ENCODE results near the gene TMEM161A.

TMEM161A gene

GRCh38 chr19:19122902-19123301 lies 15.4 kb downstream of the TMEM161A start:
- H3K36me3 ChIP-seq (ENCODE audit: insufficient read depth, low read length): peaks cover 44% of the 10 kb centered on the region

GRCh38 chr19:19121371-19121770 lies 16.9 kb downstream of the TMEM161A start:
- no peak for DNase-seq
- Histone ChIP-seq H3K79me2 (ENCODE audit: insufficient read depth, low read length) (no peaks in the 10 kb centered on the region), H3K27me3 (ENCODE audit: insufficient read depth, low read length, poor library complexity) (no peaks in the 10 kb centered on the region), H3K36me3 (ENCODE audit: insufficient read depth, low read length) (peaks cover 44% of the 10 kb centered on the region), H3K4me1 (ENCODE audit: insufficient read depth, low read length) (no peaks in the 10 kb centered on the region), H3K27ac (ENCODE audit: low read length) (no peak overlapping the region), H3K9me3 (ENCODE audit: insufficient read depth, low read length, severe bottlenecking) (peaks cover 10% of the 10 kb centered on the region), H2AFZ (ENCODE audit: low read depth, low read length) (no peak overlapping the region), H3K4me3 (ENCODE audit: low read depth in 1 of 2, low read length in 2 of 2) (no peak overlapping the region), H3K4me2 (ENCODE audit: insufficient read depth, low read length) (no peak overlapping the region), H3K9ac (ENCODE audit: low read depth, low read length) (no peak overlapping the region), H4K20me1 (ENCODE audit: insufficient read depth, low read length) (no peaks in the 10 kb centered on the region)
- ATAC-seq (ENCODE audit: insufficient read depth, low read depth): no peak
- TF ChIP-seq CTCF (IDR thresholded peaks at IDR 0.05; ENCODE audit: borderline replicate concordance, extremely low read depth, low read length, poor library complexity, severe bottlenecking) (no peak), EZH2 (IDR thresholded peaks at IDR 0.05; ENCODE audit: borderline replicate concordance, low read depth, low read length, severe bottlenecking) (no peak)

More at GRCh38 chr19:19122902-19123301, 15.4 kb downstream of the TMEM161A start:
- ATAC-seq (ENCODE audit: insufficient read depth, low read depth) (no peak), DNase-seq (no peak)
- no peaks in the 10 kb centered on the region for H3K79me2 ChIP-seq (ENCODE audit: insufficient read depth, low read length)
- peaks cover 10% of the 10 kb centered on the region for H3K9me3 ChIP-seq (ENCODE audit: insufficient read depth, low read length, severe bottlenecking)
- H2AFZ ChIP-seq (ENCODE audit: low read depth, low read length): no peak overlapping the region
- H3K4me1 ChIP-seq (ENCODE audit: insufficient read depth, low read length): no peaks in the 10 kb centered on the region
- no peak overlapping the region for H3K27ac ChIP-seq (ENCODE audit: low read length)
- TF ChIP-seq EZH2 (IDR thresholded peaks at IDR 0.05; ENCODE audit: borderline replicate concordance, low read depth, low read length, severe bottlenecking): no peak
- TF ChIP-seq CTCF (IDR thresholded peaks at IDR 0.05; ENCODE audit: borderline replicate concordance, extremely low read depth, low read length, poor library complexity, severe bottlenecking): no peak
- H3K9ac ChIP-seq (ENCODE audit: low read depth, low read length): no peak overlapping the region
- H3K27me3 ChIP-seq (ENCODE audit: insufficient read depth, low read length, poor library complexity): no peaks in the 10 kb centered on the region
- H3K4me3 ChIP-seq (ENCODE audit: low read depth in 1 of 2, low read length in 2 of 2): no peak overlapping the region
- no peaks in the 10 kb centered on the region for H4K20me1 ChIP-seq (ENCODE audit: insufficient read depth, low read length)
- H3K4me2 ChIP-seq (ENCODE audit: insufficient read depth, low read length): no peak overlapping the region

- no peak overlapping the region for H3K4me2 ChIP-seq (ENCODE audit: insufficient read depth, low read length)
- H3K79me2 ChIP-seq (ENCODE audit: insufficient read depth, low read length): no peaks in the 10 kb centered on the region
- ATAC-seq (ENCODE audit: insufficient read depth, low read depth) (peak; percentile 85), DNase-seq (peak; percentile 79)
- peaks cover 40% of the 10 kb centered on the region for H3K36me3 ChIP-seq (ENCODE audit: insufficient read depth, low read length)
- H3K4me3 ChIP-seq (ENCODE audit: low read depth in 1 of 2, low read length in 2 of 2): no peak overlapping the region
- peaks cover 10% of the 10 kb centered on the region for H3K9me3 ChIP-seq (ENCODE audit: insufficient read depth, low read length, severe bottlenecking)
- no peaks in the 10 kb centered on the region for H4K20me1 ChIP-seq (ENCODE audit: insufficient read depth, low read length)
- no peak overlapping the region for H3K27ac ChIP-seq (ENCODE audit: low read length)
- H3K4me1 ChIP-seq (ENCODE audit: insufficient read depth, low read length): no peaks in the 10 kb centered on the region
- no peak overlapping the region for H3K9ac ChIP-seq (ENCODE audit: low read depth, low read length)
- H3K27me3 ChIP-seq (ENCODE audit: insufficient read depth, low read length, poor library complexity): no peaks in the 10 kb centered on the region
- no peak overlapping the region for H2AFZ ChIP-seq (ENCODE audit: low read depth, low read length)
- TF ChIP-seq EZH2 (IDR thresholded peaks at IDR 0.05; ENCODE audit: borderline replicate concordance, low read depth, low read length, severe bottlenecking) (no peak), CTCF (IDR thresholded peaks at IDR 0.05; ENCODE audit: borderline replicate concordance, extremely low read depth, low read length, poor library complexity, severe bottlenecking) (no peak)
These were observed 17.7 kb downstream of the TMEM161A start for GRCh38 chr19:19120308-19121231.
